GM21360 (cell line): Measurements from ENCODE around the gene DAB2.

Experiments used
- ATAC-seq: cut with Tn5 transposase; IDR thresholded peaks from one replicate; pipeline ENCODE4 v1.9.1; 2021; ENCODE audit warnings: mild to moderate bottlenecking, moderate library complexity; ENCODE audit not compliant: unreplicated experiment

The DAB2 gene

DNA sequence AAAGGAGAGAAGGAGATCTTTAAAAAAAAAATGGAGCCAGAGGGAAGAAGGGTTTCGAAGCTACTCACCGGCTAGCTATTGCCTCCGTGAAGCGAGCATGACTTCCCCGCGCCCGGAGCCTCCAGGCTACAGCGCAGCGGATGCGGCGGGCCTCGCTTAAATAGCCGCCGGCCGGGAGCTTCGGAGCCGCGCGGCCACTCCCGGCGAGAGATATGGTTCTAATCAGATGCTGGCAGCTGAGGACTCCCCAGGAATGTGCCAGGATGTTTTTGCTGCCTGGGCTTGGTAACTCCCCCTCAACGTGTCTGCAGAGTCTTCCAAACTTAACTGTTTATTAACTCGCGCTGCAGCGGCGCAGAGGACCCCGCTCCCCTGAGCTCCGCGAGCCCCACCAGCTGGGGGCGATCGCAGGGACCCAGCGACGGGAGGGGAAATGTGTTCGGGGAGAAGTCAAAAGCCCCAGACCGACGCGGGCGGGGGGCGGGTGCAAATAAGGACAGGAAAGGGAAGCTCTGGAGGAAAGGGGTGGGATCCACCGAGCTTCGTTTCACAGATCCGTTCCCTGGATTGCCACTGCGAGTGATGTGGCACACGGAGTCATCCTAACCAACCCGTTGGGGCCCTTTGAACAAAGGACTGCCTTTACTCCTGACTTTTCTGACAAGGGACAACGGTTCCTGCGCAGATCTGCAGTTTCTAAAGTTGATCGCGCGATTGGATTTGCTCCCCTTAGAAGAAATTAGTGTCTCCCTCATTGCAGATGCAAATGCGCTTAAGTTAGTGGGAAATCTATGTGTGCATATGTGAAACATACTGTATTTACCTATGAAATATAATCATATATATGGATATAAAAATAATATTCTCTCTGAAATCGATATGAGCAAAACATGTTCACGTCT lies at the start of gene DAB2:
Gene DAB2 (minus strand): TSS at position 245 of the 902 bp plus-strand sequence. CDS start 30,660 bp downstream, outside the sequence.
- ATAC-seq = no peak

DNA sequence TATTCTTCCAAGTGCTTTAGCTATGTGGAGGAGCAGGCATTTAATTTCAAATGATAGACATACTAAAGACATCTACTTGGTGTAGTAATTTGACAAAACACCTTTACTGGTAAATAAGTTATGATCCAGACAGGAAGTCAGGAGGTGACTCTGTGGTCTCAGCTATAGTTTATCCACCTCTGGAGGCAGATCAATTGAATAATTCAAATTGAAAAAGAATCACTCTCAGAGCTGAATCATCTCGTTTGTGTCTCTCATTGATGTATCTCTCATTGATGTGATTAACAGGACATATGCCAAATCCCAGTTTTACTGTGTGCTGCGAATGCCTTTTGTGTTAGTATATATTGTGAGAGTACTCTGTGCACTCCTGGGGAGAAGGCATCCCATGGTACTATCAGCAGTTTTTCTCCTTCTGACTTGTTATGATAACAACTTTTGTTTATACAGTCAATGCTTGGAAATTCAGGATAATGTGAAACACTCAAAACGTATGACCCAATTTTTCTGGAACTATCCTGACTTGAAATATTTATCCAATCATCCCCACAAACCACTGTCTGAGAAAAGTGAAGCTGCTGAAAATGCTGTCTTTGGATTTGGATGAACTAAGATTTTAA lies 48.5 kb upstream of the DAB2 start:
- no peak for ATAC-seq

DNA sequence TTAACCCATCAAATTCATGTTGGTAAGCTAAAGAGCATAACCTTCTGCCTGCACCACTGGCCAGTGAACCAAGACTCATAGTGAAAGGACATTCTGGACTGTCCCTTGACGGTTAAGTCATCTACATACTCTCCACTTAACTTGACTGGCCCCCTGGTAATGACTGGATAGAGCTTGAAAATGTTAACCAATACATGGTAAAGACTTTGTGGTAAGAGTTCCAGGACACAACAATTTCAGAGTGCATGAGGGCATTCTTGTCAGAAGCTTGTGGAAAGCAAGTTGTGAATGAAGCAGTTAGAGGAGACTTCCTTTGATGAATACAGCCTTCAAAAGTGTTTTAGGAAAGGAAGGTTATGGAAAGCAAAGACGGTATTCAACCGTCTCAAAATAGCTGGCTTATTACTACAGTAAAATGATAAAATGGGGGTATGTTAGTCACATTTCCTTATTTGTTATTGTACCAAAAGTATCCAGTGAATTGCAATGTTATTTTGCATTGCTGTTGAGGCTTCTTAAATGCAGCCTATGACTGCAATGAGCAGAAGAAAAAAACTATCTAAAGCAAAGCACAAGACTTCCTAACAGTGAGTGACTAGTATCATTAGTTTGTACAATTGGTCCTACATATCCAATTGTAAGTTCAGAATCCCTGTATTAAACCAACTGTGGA lies 47.2 kb upstream of the DAB2 start:
- ATAC-seq = no peak

DNA sequence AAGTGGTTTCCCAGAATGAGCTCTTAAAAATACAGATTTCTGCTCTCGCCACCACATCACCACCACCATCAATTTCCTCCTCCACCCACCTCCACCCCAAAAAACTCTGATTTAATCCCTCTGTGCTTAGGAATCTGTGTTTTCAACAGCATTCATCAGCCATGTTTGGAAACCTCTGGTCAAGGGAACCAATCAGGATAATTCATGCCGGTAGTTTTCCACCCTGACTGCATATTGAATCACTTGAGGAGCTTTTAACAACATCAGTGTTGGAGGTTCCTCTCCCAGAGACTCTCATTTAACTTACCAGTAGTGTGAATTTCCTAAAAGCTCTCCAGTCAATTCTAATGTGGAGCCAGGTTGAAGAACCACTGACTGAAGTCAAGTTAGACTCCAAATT lies 46.0 kb upstream of the DAB2 start:
- no peak for ATAC-seq

DNA sequence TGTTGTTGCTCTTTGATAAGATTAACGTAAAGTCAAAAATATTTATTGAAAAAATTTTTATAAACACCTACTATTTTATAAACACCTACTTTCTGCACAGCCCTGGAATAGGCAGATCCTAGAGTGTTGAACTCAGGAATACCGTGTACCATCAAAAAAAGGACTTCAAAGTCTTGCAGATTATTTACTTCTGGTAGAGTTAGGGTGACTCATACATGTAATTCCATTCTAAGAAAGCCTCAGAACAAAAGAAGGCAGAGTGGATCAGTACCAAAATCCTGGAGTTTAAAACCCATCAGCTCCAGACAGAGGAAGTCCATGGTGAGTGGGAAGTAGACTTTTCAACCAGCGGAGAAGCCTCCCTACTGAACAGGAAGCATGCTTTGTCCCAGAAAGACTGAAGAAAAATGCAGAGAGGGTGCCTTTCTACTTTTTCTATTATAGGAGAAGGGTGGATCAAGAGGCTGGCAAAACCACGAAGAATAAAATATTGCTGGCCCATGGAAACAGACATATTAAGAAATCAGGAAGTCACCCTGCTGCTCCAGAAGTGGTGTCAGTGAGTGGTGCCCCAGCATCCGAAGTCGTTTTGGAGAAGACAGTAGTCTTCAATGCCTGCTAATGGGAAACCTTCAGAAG lies 45.1 kb upstream of the DAB2 start:
- no peak for ATAC-seq

DNA sequence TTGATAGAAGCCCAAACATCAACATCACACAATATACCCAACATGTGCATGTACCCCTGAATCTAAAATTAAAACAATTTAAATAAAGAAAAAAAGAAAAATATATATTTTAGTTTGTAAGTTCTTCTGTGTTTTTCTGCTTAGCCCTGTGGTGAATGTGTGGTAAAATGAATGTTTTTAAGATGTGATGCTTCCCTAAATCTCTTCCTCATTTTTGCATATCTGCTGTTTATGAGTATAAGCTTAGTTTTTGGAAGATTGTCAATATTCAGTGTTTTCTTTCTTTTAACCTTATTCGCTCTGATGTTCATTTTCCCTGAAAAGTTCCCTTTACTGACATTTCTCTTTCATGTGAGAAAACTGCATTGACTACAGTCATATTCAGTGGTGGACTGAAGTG lies 44.4 kb upstream of the DAB2 start:
- no peak for ATAC-seq

DNA sequence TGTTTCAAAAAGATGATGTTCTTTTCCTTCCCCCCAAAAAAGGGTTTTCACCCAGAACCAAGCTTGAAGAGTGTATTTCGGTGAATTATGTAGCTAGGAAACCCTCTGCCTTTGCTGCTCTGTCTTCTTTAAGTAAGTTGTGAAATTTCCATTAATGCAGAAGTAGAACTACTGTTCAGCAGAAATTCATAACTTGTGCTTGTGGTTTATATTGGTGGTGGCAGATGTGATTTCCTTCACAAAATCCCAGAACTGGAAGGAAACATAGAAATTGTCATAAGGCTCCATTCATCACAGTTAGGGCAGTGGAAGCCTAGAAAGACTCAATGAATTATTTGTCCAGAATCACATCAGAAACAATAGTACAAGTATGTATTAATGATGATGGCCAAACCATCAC lies 42.1 kb upstream of the DAB2 start:
- ATAC-seq = no peak

DNA sequence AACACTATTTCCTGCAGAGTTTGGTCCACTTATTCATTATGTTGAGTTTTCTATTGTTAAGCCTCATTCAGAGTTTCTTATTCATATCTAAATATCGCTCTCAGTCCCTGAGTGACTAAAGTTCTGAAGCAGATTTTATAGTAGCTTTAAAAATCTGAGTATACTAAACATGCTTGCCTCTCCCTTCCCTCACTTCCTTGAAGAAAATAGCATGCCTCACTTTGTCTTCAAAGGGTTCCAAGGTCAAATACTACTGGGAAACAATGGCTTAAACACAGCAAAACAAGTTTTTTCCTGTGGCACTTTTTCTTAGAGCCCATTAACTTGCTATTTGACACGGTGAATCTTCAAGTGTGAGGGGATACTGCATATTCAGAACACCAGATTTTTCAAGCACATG lies 41.1 kb upstream of the DAB2 start:
- ATAC-seq = no peak

DNA sequence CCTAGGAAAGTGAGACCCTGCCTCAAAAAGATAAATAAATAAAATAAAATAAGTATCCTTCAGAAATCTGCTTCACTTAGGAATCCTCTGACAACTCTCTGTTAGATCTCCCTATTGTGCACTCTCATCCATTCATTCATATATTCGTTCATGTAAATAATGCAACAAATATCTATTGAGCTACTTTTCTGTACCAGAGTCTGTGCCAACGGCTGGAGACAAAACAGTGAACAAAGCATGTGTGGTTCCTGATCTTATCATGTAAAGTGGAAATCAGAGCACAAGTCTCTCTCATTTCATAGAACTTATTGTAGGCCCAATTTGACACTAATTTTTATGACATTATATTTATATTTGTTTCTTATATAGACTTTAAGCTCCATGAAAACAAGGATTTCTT lies 40.3 kb upstream of the DAB2 start:
- no peak for ATAC-seq

DNA sequence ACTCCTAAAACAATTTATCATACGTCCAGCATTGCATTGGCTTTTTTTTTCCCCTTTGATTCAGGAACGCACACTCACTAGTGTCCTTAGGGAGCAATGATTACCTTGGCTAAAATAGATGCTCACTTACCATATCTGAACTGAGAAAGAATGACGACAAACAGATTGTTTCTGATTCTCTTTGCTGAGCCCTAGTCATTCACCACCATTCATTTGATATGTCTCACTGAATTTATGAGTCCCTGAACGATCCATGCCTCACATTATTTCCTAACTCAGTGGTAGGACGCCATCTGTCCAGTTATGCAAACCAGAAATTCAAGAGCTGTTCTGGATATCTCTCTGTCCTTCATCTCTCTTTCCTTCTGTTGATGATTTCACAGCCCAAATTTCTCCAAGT lies 39.3 kb upstream of the DAB2 start:
- no peak for ATAC-seq

DNA sequence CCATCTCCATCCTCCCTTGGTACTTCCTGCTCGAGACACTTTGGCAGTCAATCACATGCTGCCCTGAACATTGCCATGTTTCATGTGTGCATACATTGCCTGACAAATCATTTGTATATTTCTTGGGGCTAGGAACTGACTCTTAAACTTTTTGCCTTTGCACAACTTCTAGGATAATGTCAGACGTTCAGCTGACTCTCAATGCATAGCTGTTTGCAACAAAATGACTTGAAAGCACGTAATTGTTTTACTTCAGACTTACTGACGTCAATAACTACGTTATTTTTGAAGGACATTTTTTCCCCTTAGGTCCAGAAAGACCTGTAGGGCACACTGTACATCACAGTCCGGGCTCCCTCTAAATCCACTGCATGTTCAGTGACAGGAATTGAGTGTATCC lies 37.4 kb upstream of the DAB2 start:
- no peak for ATAC-seq

DNA sequence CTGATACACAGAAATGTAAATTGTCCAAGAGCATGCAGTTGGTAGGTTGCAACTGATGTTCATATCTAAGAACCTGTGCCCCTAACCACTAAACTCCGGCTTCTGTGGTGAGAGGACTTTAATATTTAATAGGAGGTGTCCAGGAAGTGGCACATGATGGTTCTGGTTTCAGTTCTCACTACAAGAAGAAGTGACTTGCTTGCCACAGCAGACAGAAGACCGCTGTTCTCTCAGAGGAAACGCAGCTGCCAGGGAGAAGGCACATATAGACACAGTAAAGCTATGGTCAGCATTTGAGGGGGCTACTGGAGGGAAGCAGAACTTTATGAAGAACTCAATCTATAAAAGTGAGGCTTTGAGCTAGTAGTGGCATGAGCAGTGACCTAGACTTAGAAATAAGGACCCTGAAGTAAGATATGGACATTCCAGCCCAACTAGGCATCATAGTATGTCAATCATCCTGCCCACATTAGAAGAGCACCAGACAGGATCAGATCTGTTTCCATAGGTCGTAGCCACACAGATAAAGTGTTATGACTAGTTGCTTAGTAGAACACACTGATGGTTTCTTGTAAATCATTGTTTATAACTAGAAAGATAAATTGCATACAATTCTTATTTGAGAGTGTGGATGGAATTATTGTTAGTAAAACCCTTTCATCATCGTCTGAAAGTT lies 36.4 kb upstream of the DAB2 start:
- no peak for ATAC-seq

DNA sequence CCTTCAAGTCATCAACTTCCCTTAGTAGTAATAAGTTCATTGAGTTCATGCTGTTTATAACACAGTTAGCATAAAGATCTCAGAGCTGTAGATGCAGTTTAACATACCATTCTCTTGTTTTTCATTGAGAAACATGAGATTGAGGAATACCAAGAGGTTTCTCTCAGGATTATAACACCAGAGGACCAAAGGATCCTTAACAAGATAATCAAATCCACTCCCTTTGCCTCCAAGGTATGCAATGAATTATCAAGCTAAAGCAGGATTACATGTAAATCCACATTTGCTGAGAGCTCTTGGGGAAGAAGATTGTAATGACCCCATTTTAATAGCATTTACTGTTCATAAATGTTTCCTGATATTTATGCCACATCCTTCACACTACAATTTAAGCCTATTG lies 35.1 kb upstream of the DAB2 start:
- ATAC-seq = no peak

DNA sequence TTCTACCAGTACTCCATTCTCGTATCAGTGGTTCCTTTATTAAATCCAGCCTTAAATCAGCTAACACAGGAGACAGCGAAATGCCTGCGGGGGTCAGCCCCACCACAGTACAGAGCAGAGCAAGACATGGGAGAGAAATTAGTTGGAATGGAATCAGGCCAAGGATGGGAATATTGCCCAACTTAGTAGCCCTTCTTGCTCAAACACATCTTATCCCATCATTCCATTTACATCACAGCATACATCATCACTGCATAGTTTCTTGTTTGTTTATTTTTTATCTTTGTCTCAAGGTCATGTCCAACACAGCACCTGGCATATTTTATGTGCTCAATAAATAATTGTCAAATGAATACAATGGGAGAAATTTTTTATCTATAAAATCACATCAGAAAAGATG lies 34.3 kb upstream of the DAB2 start:
- no peak for ATAC-seq

DNA sequence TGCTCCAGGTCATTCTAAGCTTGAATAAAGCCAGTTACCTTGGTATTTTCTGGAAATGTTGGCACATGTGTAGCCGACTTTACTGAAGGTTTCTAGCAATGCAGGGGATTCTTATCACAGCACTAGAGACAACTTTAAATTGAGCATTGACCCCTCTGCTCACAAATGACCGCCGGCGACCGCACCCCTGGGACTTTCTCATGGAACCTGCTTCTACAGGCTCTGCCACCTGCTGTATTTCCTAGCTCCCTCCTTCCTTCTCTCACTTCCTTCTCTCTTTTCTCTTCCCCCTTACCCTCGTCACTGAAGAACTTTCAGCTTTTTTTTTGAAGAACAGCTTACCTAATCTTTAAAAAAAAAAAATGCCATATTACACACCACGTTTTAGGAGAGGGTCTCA lies 30.9 kb upstream of the DAB2 start:
- no peak for ATAC-seq

DNA sequence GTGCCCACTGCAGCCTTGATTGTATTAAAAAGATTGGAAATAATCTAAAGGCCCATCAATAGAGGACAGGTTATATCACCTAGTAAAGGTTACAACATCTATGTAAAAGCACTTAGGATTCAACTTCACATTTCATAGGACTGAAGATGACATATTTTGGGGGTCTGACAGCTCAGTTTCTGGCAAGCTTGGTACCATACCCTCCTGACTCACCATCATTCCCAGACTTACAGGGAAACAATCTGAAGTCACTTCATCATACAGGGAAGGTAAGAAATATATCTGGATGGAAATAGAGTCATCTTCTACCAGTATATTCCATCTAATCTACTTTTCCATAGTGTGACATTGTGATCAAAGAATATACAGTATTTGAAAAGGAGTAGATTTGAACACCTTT lies 28.8 kb upstream of the DAB2 start:
- no peak for ATAC-seq

DNA sequence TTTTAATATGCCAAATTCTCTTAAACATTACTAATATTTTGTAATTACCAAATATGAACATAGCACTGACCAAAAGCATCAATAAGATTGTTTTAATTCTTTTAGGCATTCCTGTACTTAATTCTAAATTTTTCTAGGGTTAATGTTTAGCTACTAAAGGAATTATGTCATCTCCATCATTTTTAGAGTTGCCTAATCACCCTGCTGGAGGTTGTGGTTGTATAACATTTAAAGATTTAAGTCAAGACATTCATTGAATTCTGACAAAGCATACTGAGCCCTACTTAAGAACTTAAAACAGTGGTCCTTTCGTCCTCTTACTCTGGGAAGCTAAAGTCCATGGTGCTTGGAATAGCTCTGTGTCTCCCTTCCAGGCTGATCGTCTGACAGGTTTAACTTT lies 28.1 kb upstream of the DAB2 start:
- no peak for ATAC-seq

DNA sequence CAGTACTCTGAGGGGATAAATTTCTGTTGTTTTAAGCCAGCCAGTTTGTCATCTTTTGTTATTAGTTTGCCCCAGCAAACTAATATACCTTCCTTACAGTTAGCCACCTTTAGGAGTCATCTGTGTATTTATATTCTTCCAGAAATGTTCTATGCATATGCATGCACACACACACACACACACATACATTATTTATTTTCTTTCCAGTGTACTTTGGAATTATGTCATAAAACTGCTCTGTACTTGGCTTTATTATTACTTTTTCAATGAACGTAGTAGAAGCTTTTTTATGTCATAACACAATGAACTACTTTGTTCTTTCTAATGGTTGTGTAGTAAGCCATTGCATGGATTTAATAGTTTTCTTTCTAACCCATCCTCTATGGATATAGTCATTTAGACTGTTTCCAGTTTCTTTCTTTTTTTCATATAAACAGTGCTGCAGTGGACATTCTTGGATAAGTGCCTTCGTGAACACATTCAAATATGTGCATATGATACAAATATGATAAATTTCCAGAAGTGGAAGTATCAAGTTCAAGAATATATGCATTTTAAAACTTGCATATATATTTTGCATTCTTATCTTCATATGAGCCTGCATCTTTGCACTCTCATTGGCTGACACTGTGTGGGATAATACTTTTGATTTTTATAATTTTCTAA lies 26.6 kb upstream of the DAB2 start:
- no peak for ATAC-seq

DNA sequence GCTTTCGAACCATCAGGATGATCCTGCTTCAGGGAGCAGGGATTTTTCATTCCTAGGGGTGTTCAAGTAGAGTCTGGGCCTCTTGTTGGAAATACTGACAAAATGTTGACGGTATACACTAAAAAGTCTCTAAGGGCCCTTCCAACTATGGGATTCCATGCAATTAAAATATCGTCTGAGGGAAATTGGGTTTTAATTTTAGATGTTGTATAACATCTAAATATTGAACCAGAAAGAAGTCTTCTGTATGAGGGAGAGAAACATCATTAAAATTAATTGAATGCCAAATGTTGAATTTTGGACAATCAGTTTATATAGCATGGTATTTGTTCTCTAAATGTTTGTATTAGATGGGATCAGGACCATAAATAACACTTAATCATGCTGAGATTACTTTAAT lies 25.7 kb upstream of the DAB2 start:
- ATAC-seq = no peak

DNA sequence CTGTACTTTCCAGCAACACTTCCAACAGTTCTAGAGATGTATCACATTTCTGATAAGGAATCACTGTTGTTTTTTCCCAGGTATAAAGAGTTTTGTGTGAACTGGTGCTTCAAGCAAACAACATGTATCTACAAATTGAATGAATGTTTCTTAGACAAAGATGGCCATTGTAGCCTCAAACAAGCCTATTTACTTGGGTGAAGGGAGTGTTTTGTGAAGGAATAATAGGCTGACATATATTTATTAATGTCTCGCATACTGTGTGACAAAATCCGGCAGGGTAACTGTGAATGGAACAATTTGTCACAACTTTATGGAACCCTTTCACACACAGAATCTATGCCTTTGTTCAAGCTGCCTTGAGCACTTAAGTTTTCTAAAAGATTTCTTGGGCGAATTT lies 24.8 kb upstream of the DAB2 start:
- no peak for ATAC-seq
